GM21367 (cell line): Measurements from ENCODE around the gene NPTX1.
A peak's percentile ranks its signal among the peaks of the same experiment; 100 is the strongest.

ENCODE experiments used
- ATAC-seq: cut with Tn5 transposase; IDR thresholded peaks from one replicate; pipeline ENCODE4 v1.9.1; 2021; ENCODE audit not compliant: unreplicated experiment

Gene NPTX1

GRCh38 chr17:80460429-80460834 is 16.0 kb downstream of the NPTX1 start:
- no peak for ATAC-seq

GRCh38 chr17:80459234-80459633 is 17.2 kb downstream of the NPTX1 start:
- ATAC-seq, result no peak

- no peak for ATAC-seq
These were observed 18.4 kb downstream of the NPTX1 start for GRCh38 chr17:80458016-80458415.

GRCh38 chr17:80457236-80457856 is 19.1 kb downstream of the NPTX1 start:
- ATAC-seq, result no peak

GRCh38 chr17:80456465-80457235 is 19.8 kb downstream of the NPTX1 start:
- ATAC-seq, result no peak

GRCh38 chr17:80455784-80456183 is 20.6 kb downstream of the NPTX1 start:
- no peak for ATAC-seq

GRCh38 chr17:80455336-80455710 is 21.1 kb downstream of the NPTX1 start:
- no peak for ATAC-seq

- peak; percentile 80 for ATAC-seq
These were observed 21.7 kb downstream of the NPTX1 start for GRCh38 chr17:80454557-80455335.

- no peak for ATAC-seq
These were observed 22.3 kb downstream of the NPTX1 start for GRCh38 chr17:80453998-80454556.

GRCh38 chr17:80453126-80453997 is 23.0 kb downstream of the NPTX1 start:
- no peak for ATAC-seq

GRCh38 chr17:80452173-80452915 is 24.1 kb downstream of the NPTX1 start:
- no peak for ATAC-seq

GRCh38 chr17:80451104-80451775 is 25.2 kb downstream of the NPTX1 start:
- ATAC-seq, result no peak

- no peak for ATAC-seq
These were observed 26.4 kb downstream of the NPTX1 start for GRCh38 chr17:80449930-80450576.

- no peak for ATAC-seq
These were observed 27.0 kb downstream of the NPTX1 start for GRCh38 chr17:80449194-80449929.

- no peak for ATAC-seq
These were observed 28.6 kb downstream of the NPTX1 start for GRCh38 chr17:80447790-80448189.

GRCh38 chr17:80446645-80447405 is 29.6 kb downstream of the NPTX1 start:
- ATAC-seq, result no peak

- ATAC-seq, result no peak
These were observed 30.7 kb downstream of the NPTX1 start for GRCh38 chr17:80445726-80446110.
